Activated effector memory CD4-positive, alpha-beta T cell treated with anti-CD3 and anti-CD28 coated beads, Interleukin-2, amount 50 U/mL, for 16 hours (primary cell): Measurements from ENCODE around the gene LRCH1.
A peak's percentile ranks its signal among the peaks of the same experiment; 100 is the strongest.
"Not testable (repeated sequence)": the region's sequence is repeated elsewhere in the genome, so short reads cannot be mapped to it uniquely, and the experiment has no call there.

Source experiments
- DNase-seq: peaks from one replicate; pipeline ENCODE4 v3.0.0-alpha.2; 2020

Gene LRCH1

GRCh38 chr13:46552889-46553520 lies at the start of gene LRCH1:
Gene LRCH1, plus strand, starts transcription at chr13:46553170. Its CDS starts 227 bp downstream, at chr13:46553397.
- peak; percentile 94 for DNase-seq

- no peak for DNase-seq
These were observed 48.9 kb upstream of the LRCH1 start for GRCh38 chr13:46504036-46504435.

- DNase-seq = no peak
These were observed 45.0 kb upstream of the LRCH1 start for GRCh38 chr13:46507981-46508380.

GRCh38 chr13:46509981-46510380 lies 43.0 kb upstream of the LRCH1 start:
- DNase-seq = no peak

- no peak for DNase-seq
These were observed 37.2 kb upstream of the LRCH1 start for GRCh38 chr13:46515803-46516202.

- no peak for DNase-seq
These were observed 36.2 kb upstream of the LRCH1 start for GRCh38 chr13:46516599-46517338.

- not testable (repeated sequence) for DNase-seq
These were observed 35.2 kb upstream of the LRCH1 start for GRCh38 chr13:46517748-46518147.

GRCh38 chr13:46519182-46519581 lies 33.8 kb upstream of the LRCH1 start:
- DNase-seq = no peak

- no peak for DNase-seq
These were observed 32.8 kb upstream of the LRCH1 start for GRCh38 chr13:46520166-46520565.

GRCh38 chr13:46521486-46521885 lies 31.5 kb upstream of the LRCH1 start:
- no peak for DNase-seq

- DNase-seq = no peak
These were observed 30.8 kb upstream of the LRCH1 start for GRCh38 chr13:46521921-46522747.

- no peak for DNase-seq
These were observed 30.3 kb upstream of the LRCH1 start for GRCh38 chr13:46522748-46523030.

GRCh38 chr13:46523972-46524752 lies 28.8 kb upstream of the LRCH1 start:
- no peak for DNase-seq

- no peak for DNase-seq
These were observed 26.8 kb upstream of the LRCH1 start for GRCh38 chr13:46526100-46526735.

GRCh38 chr13:46526740-46527139 lies 26.2 kb upstream of the LRCH1 start:
- no peak for DNase-seq

- DNase-seq = no peak
These were observed 25.7 kb upstream of the LRCH1 start for GRCh38 chr13:46527237-46527636.

- DNase-seq = no peak
These were observed 23.6 kb upstream of the LRCH1 start for GRCh38 chr13:46529216-46529919.

- no peak for DNase-seq
These were observed 22.7 kb upstream of the LRCH1 start for GRCh38 chr13:46530084-46530935.

GRCh38 chr13:46531953-46532352 lies 21.0 kb upstream of the LRCH1 start:
- no peak for DNase-seq

GRCh38 chr13:46535002-46535401 lies 18.0 kb upstream of the LRCH1 start:
- no peak for DNase-seq

GRCh38 chr13:46535825-46536224 lies 17.1 kb upstream of the LRCH1 start:
- DNase-seq = no peak
